NOMO-1 (cell line): ENCODE data around the gene FGF14.

Experiments used
- DNase-seq, 2 experiments: peaks; one replicate each; lab custom pipeline; 2025; ENCODE audit not compliant: unreplicated experiment in 2 of 2; lab: John Stamatoyannopoulos, UW

The FGF14 gene

GRCh38 chr13:102311901-102312300, 89.9 kb downstream of the FGF14 start:
- peak in 1 of 2 experiments; percentile 20 for DNase-seq

- DNase-seq = no peak
Measured at GRCh38 chr13:102311419-102311796, 90.4 kb downstream of the FGF14 start.

- DNase-seq = no peak
Measured at GRCh38 chr13:102310691-102311418, 91.0 kb downstream of the FGF14 start.

- no peak for DNase-seq
Measured at GRCh38 chr13:102309110-102309509, 92.7 kb downstream of the FGF14 start.

GRCh38 chr13:102302534-102302933, 99.3 kb downstream of the FGF14 start:
- no peak for DNase-seq

- DNase-seq = no peak
Measured at GRCh38 chr13:102300379-102300778, 101.5 kb downstream of the FGF14 start.

- DNase-seq = no peak
Measured at GRCh38 chr13:102299366-102299765, 102.5 kb downstream of the FGF14 start.

- DNase-seq = no peak
Measured at GRCh38 chr13:102298051-102298450, 103.8 kb downstream of the FGF14 start.

- DNase-seq = no peak
Measured at GRCh38 chr13:102295316-102296048, 106.4 kb downstream of the FGF14 start.

- no peak for DNase-seq
Measured at GRCh38 chr13:102294407-102295018, 107.3 kb downstream of the FGF14 start.

- DNase-seq = no peak
Measured at GRCh38 chr13:102293723-102294122, 108.1 kb downstream of the FGF14 start.

GRCh38 chr13:102291587-102292218, 110.1 kb downstream of the FGF14 start:
- DNase-seq = no peak

GRCh38 chr13:102289606-102290005, 112.2 kb downstream of the FGF14 start:
- DNase-seq = no peak

- no peak for DNase-seq
Measured at GRCh38 chr13:102286326-102286725, 115.5 kb downstream of the FGF14 start.

GRCh38 chr13:102280366-102280765, 121.5 kb downstream of the FGF14 start:
- DNase-seq = no peak

GRCh38 chr13:102277286-102277685, 124.6 kb downstream of the FGF14 start:
- no peak for DNase-seq

- no peak for DNase-seq
Measured at GRCh38 chr13:102276404-102276803, 125.4 kb downstream of the FGF14 start.

GRCh38 chr13:102275969-102276368, 125.9 kb downstream of the FGF14 start:
- no peak for DNase-seq

GRCh38 chr13:102273111-102273510, 128.7 kb downstream of the FGF14 start:
- no peak for DNase-seq

- DNase-seq = no peak
Measured at GRCh38 chr13:102267191-102267590, 134.7 kb downstream of the FGF14 start.

- DNase-seq = no peak
Measured at GRCh38 chr13:102261809-102262208, 140.0 kb downstream of the FGF14 start.
